Chondrocyte (in vitro differentiated cells): ENCODE data around the gene AGBL1. TPM values are rescaled to one million over a fixed set of nuclear protein-coding genes. Genes with fewer than 3 reads are reported as not detected.

ENCODE experiments used
- DNase-seq: peaks from one replicate; pipeline ENCODE4 v3.0.0; 2021; ENCODE audit warnings: mixed read lengths, low spot score
- H3K27ac Mint-ChIP-seq: one replicate; pipeline ENCODE4 v1.8.0; 2021; ENCODE audit warnings: mild to moderate bottlenecking, moderate library complexity, mixed read lengths; ENCODE audit not compliant: unreplicated experiment
- H3K27me3 Mint-ChIP-seq: 2 replicates; pipeline ENCODE4 v1.8.0; 2021; ENCODE audit warnings: low read depth, mixed read lengths
- H3K36me3 Mint-ChIP-seq: 2 replicates; pipeline ENCODE4 v1.8.0; 2021; ENCODE audit warnings: low read depth, mixed read lengths
- H3K4me1 Mint-ChIP-seq: 2 replicates; pipeline ENCODE4 v1.8.0; 2021; ENCODE audit warnings: low read depth, mild to moderate bottlenecking, mixed read lengths
- H3K4me3 Mint-ChIP-seq: one replicate; pipeline ENCODE4 v1.8.0; 2021; ENCODE audit warnings: mild to moderate bottlenecking, moderate library complexity, mixed read lengths; ENCODE audit not compliant: unreplicated experiment
- H3K9me3 Mint-ChIP-seq: 2 replicates; pipeline ENCODE4 v1.8.0; 2021; ENCODE audit warnings: low read depth, mixed read lengths
- CTCF ChIP-seq: fragments of 200-600 bp; sonication (generic); IDR thresholded peaks from 2 replicates; pipeline ENCODE4 v1.5.0; 2021; ENCODE audit warnings: antibody characterized with exemption, mild to moderate bottlenecking, moderate library complexity
- long read RNA-seq: library from polyadenylated mRNA; stranded (forward); transcript quantifications from one replicate; pipeline ENCODE4 v2.0.0, GENCODE V29; 2021
- total RNA-seq: library from RNA; stranded (reverse); gene quantifications from 3 replicates; pipeline ENCODE4 v1.2.1, GENCODE V29; 2021

The AGBL1 gene
- total RNA-seq = not detected in 3 replicates
- long read RNA-seq = 0 reads

GRCh38 chr15:86079508-86080266 is at the start of gene AGBL1:
Gene AGBL1, plus strand, starts transcription at chr15:86079871.
- no peak for TF ChIP-seq CTCF
- H3K9me3 Mint-ChIP-seq = no peaks in the 10 kb centered on the region
- no peak within 1 kb of the TSS for H3K4me3 Mint-ChIP-seq
- no peaks in the 10 kb centered on the region for H3K36me3 Mint-ChIP-seq
- no peak for DNase-seq
- H3K27ac Mint-ChIP-seq = no peak within 1 kb of the TSS
- H3K4me1 Mint-ChIP-seq = no peaks in the 10 kb centered on the region
- no peaks in the 10 kb centered on the region for H3K27me3 Mint-ChIP-seq

DNA sequence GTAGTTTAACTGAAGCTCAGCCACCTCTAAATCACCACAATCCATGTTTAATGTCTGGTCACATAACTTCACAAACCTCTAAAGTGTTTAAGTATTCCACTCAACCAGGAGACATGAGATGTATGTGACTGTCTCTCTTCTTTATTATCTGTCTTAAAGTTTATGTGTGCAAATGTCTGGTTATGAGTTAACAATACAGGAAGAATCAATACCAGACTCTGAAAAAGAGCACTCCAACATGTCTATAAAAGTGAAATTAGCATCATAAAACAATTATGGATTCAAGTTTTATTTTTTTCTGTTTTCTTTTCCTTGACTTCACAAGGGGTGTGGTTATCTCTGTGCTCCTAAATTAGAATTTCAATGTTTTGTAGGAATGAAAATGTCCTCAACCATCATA is 44.8 kb upstream of the AGBL1 start:
- no peak for TF ChIP-seq CTCF
- Mint-ChIP-seq H3K36me3 (no peaks in the 10 kb centered on the region), H3K4me1 (no peaks in the 10 kb centered on the region), H3K4me3 (no peak overlapping the region), H3K27ac (no peak overlapping the region), H3K27me3 (no peaks in the 10 kb centered on the region), H3K9me3 (no peaks in the 10 kb centered on the region)
- no peak for DNase-seq

GRCh38 chr15:86036243-86036642 is 43.4 kb upstream of the AGBL1 start:
- Mint-ChIP-seq H3K9me3 (no peaks in the 10 kb centered on the region), H3K27me3 (no peaks in the 10 kb centered on the region), H3K27ac (no peak overlapping the region), H3K4me1 (no peaks in the 10 kb centered on the region), H3K4me3 (no peak overlapping the region), H3K36me3 (no peaks in the 10 kb centered on the region)
- TF ChIP-seq CTCF = no peak
- no peak for DNase-seq

DNA sequence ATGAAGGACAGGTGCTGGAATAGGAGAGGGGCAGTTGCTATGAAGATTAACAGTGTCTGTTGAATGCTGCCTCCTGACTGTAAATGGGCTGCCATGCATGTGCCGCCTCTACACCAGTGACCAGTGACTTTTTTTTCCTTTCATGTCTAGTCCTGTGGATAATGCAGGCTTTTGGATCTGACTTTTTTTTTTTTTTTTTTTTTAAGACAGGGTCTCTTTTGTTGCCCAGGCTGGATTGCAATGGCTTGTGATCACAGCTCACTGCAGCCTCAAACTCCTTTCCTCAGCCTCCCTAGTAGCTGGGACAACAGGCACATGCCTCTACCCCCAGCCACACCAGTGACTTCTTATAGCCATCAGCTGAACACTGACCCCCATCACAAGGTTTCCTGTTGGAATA is 41.2 kb upstream of the AGBL1 start:
- H3K36me3 Mint-ChIP-seq = no peaks in the 10 kb centered on the region
- H3K4me3 Mint-ChIP-seq = no peak overlapping the region
- H3K27ac Mint-ChIP-seq = no peak overlapping the region
- TF ChIP-seq CTCF = no peak
- H3K9me3 Mint-ChIP-seq = no peaks in the 10 kb centered on the region
- H3K27me3 Mint-ChIP-seq = peaks cover 2% of the 10 kb centered on the region
- DNase-seq = no peak
- no peaks in the 10 kb centered on the region for H3K4me1 Mint-ChIP-seq

- H3K4me3 Mint-ChIP-seq = no peak overlapping the region
- H3K36me3 Mint-ChIP-seq = no peaks in the 10 kb centered on the region
These were observed 39.2 kb upstream of the AGBL1 start for GRCh38 chr15:86040356-86041033.

More at GRCh38 chr15:86040356-86041033, 39.2 kb upstream of the AGBL1 start:
- Mint-ChIP-seq H3K27ac (no peak overlapping the region), H3K9me3 (no peaks in the 10 kb centered on the region), H3K4me1 (no peaks in the 10 kb centered on the region), H3K27me3 (peaks cover 2% of the 10 kb centered on the region)
- DNase-seq = no peak
- no peak for TF ChIP-seq CTCF
